ENCODE results near the gene FCRL1.

Gene FCRL1

DNA sequence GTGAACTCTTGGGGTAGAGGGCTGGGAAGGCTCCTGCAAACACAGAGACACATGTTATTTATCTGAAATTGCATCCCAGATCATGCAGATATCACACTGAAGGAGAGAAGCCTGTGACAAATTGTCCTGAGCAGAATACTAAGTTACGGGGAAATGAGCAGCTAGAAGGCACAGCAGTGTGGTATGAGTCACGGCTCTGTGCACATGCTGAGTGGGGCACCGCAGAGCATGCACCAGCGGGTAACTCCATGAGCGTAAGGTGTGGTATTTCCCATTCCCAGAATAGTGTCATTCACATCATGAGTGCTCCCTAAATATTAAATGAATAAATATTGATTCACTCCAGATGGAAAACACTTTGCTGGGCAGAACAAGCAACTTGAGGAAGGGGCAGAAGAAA, 21.7 kb downstream of the FCRL1 start:
- no peak for DNase-seq

DNA sequence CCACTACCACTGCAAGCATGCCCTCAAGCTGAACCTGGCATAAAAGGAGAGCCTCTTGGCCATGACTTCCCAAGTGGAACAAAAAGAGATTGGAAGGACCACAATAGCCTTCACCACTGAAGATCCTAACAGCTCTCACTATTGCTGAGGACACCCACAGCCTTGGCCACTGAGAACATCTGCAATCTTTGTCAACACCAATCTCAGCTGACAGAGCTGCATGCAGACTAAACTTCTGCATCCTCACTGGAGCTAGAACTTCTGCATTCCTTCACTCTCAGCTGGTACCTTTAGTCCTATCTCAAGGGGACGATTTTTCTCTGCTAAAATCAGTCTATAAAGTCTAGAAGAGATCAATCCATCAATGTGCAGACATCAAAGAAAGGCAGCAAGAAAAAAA, 34.7 kb downstream of the FCRL1 start:
- DNase-seq = no peak

DNA sequence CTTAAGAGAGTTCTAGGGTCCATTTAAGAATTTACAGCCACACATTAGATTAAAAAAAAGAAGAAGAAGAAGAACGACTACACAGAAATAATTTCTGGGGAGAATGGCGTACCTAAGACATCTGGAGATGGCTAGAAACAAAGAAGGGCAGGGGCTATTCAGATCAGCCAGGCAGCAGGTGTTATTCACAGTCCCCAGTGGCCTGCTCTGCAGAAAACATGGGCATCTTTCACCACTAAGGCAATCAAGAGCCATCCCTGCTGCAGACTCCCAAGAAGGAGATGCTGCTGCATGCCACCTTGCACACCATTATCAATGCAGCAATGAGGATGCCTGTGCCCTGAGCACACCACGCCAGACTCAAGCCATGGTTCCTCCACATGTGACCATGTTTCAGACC, 35.1 kb downstream of the FCRL1 start:
- no peak for DNase-seq

DNA sequence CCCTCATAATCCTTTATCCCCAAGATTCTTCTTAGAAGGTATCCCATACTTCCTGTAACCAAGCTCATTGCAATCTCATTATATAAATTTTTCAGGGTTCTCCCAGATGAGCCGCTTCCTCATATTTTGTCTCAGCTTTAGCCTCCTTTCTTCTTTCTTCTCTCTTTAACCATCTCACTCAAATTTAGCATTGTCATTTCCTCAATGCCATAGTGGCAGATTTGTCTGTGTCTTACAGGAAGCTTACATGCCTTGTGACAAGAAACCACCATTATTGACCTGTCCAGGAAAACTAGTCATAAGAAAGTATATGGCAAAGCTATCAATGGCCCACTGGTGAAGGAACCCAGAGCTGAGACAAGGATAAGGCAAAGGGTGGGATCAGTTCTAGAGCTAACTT, 37.0 kb downstream of the FCRL1 start:
- no peak for DNase-seq

DNA sequence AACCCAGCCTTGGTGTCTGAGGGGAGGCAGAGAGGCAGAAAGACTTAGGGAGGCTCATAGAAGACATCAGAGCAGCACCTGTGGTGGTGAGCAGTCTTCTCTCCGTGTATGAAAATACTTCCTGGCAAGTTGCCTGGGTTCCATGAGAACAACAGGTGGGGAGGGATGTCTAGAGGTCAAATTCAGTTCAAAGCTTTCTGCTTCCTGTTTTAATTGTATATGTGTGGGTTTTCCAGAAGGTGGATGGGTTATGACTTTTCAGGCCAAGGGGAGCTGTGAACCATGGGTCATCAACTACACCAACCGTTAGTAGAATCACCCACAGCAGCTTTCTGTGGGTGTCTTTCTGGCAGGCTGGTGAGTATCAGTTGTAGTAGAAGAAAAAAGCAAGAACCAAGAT, 38.9 kb downstream of the FCRL1 start:
- no peak for DNase-seq

DNA sequence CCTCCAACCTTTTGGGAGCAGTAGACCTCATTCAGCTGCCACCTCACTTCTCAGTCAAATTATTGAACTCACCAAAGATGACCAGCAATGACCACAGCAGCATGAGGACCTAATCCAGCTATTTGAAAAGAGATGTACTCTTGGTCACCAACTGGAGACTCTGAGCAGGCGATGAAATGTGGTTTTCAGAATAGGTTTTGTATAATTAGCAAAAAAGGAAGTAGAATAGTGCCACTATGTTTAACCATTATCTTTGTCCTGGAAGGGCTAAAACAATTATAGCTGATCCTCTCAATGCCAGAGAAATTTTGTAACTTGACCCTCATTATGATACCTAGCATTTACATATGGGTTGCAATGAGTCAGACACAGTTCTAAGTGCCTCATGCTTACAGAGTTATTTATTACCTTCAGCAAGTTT, 42.9 kb downstream of the FCRL1 start, which contains the start of gene FCRL2:
TSS of gene FCRL2 (minus strand) at position 162 of the 421 bp plus-strand sequence. CDS start at position 103, 59 bp downstream.
- no peak for DNase-seq

DNA sequence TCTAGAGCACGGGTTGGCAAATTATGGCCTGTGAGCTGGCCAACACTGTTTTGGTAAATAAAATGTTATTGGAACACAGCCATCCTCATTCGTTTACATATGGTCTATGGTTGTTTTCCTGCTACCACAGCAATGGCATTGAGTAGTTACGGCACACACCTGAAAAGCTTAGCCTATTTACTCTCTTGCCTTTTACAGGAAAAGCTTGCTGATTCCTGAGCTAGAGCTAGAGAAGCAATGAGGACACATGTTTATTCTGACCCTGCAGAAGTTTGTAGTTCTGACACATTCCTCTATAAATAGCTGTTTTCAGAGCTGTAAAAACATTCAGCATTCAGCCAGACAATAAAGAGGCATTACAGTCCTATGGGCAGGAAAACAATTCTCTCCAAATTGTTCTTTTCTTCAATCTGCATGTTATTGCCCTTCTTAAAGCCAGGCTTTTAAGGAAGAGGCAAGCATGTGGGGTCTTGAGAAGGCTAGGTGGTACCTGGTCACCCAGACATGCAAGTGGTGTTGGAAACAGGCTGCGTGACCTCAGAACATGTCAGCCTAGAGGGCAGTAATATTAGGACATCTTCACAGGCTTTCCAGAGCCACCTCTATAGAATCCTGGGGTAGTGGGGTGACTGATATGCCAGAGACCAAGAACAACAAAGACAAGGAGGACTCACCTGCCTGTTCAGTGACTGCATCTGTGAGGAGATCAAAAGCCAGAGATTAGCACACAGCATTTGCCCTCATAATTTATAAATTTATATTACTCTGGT, 44.6 kb downstream of the FCRL1 start:
- no peak for DNase-seq

DNA sequence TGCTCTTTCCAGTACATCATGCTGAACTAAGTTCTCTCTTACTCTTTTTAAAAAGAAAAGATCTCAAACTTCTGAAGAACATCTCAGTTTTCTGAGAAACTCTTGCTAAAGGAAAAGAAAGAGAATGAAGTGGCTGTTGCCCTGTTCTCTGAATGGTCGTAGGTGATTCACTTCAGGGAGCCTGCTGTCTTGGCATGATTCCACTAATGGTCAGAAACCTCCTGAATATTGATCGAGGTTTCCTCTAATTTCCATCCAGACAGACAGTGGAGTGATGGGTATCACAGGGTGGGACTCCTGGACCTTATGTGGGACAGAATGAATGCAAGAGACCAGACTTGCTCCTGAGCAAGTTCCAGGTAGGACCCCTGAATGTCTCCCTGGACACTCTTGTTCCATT, 45.5 kb downstream of the FCRL1 start:
- no peak for DNase-seq

DNA sequence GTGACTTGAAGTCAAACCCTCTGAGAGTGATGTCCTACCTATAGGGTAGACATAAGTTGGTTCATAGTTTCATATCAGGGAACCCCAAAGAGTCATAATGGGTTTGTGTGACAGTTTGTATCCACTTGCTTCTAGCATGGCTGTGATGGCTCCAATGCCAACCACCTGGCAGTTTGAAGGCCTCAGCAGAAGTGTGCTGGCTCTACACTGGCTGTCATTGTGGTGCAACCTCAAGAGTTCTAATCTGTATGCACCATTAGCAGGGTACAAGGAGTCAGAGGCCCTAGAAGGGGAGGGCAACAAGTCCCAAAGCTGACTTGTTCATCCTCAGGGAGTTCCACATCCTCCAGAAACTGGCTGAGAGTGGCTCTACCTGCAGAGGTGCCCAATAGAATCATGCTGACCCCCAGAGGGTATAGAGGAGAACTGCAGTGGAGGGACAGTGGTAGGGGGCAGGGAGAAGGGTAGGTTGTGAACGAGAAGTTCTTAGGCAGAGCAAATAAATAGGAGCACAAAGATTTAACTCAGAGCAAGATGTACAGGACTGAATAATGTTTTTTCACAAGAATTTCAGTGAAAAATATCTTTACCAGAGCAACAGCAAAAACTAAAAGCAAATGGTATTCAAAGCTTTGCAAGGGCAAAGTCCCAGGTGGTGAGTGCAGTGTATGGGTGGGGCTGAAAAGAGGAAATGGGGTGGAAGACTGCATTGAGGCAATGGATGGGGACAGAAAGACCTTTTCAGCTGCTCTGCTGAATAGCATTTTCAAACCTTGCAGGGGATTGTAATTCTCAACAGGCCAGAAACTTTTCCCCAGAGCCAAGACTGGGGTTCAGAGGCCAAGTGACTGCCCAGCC, 46.2 kb downstream of the FCRL1 start:
- DNase-seq = no peak

DNA sequence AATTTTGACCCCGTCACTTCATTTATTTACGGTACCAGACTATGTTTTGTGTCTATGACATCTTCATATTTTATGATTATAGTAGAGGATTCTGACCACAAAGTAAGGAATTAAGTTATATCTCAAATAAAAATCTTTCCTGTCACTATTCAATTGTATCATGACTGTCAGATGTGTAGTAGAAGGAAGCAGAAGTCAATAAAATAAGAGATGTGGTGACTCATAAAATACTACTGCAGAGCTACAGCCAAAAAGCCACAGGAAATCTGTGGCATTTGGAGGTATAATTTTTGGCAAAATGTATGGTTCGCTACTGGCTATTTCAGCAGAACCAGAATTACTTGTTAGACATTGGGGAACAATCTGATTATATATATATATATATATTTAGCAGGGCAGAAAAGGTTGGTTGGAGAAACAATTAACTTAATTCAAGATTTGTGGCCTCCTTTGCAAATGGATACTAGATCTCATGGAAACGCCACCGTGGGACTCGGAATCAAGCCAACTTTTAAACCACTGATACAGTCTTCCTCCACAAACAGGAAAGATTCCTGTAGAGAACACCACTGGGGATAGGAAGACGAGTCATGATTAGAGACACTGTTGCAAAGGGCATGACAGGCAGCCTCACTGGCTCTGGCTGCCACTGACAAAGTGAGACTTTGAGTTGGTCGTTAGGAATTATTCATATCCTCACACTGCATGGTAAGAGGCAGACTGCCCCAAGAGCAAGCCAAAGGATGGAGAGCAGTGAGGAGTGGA, 48.1 kb downstream of the FCRL1 start:
- no peak for DNase-seq

DNA sequence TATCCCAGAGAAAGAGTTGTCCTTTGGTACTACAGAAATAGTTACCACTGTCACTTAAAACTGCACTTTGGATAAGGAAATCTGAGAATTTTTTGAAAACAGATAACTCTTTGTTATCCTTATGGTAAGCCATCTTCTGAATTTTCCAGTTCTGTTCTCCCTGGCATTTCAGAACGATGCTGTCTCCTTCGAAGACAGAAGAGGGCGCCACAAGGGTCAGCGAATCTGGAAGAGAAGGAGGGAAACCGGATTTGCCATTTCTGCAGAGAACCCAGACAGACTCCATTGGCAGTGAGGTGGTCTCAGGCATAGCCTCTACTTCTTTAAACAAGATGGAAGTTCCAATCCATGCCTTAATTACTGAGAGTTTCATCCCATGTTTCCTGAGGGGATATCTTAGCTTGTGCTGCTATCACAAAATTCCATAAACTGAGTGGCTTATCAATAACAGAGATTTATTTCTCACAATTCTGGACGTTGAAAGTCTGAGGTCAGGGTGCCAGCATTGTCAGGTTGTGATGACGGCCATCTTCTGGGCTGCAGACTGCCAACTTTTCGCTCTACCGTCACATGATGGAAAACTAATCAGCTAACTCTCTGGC, 49.4 kb downstream of the FCRL1 start:
- no peak for DNase-seq

DNA sequence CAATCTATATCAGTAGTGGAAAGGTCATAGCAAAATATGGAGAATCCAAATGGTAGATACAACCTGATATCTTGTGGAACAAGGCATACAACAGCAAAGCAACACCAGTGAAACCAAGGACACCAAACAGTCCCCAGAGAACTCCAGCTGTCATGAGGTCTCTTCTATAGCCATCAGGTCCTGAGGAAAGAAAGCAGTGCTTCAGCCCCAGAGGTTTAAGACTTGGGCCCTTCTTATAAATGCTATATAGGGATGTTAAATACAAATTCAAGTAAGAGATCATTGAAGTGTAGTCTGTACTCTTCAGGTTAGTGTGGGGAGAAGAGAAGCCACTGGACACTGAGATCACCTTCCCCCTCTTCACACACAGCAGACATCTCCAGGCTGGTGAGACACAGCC, 53.1 kb downstream of the FCRL1 start:
- no peak for DNase-seq

DNA sequence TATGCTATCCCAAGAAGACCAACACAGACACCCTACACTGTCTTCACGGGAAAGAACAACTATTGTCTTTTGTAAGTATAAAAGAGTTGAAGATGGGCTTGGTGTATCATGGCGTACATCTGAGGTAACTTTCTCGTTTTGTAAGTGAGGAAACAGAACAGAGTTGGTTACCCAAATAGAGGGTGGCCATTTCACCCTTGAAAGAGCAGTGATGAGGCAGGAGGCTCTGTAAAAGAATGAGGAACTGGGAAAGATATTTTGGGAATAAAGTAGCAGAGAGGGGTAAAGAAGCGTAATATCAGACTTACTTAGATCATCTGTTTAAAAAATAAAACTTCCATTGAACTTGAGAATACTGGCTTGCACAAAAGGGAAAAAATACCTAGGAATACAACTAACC, 61.9 kb downstream of the FCRL1 start:
- no peak for DNase-seq

DNA sequence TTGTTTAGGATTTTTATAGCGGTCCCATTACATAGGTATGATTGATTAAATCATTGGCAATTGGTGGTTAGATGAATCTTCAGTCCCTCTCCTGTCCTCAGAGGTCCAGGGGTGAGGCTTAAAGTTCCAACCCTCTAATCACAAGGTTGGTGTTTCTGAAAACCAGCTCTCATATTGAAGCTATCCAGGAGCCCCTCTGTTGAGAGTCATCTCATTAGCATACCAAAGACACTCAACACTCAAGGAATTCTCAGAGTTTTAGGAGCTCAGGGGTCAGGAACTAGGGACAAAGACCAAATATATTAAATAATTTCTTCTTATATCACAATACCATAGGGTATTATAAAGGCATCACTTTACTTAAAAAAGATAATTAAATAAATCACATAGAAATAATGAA, 66.3 kb downstream of the FCRL1 start:
- no peak for DNase-seq

DNA sequence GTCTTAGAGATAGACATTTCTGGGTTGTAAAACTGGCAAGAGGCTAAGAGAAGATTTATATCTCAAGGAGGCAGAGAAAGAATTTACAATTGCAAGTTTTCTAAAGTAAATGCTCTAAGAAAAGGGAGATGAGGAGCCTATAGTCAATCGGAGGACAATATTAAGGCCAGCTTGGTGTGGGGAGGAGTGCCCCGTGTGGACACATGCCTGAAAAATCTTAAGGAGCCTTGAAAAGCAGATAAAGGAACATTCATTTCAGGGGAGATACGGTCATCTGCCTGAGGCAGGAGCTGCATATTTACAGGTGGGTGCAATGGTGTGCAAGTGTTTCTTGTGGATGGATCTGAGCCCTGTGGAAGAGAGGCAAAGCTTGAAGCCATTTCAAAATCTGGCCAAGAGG, 68.6 kb downstream of the FCRL1 start:
- no peak for DNase-seq

DNA sequence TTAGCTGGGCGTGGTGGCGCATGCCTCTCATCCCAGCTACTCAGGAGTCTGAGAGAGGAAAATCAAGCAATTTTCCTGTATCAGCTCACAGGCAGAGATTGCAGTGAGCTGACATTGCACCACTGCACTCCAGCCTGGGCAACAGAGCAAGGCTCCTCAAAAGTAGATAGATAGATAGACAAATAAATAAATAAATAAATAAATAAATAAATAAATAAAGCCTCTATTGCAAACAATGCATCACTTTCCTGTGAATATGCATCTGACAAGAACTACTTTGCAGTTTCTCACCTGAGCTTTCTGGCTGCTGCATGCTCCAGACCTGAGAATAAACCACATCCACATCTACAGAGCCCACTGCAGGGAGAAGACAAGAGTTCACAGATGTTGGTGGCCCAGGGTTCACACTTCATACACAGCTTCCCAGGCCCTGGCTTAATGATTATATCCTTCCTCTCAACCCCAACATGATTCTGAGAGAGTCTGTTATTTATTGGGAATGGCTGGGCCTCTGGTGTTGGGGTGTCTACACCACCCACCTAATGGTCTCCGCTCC, 71.6 kb downstream of the FCRL1 start:
- no peak for DNase-seq

Data from effector CD8-positive, alpha-beta T cell (primary cell).